ENCODE measurements around the gene NEK11.

DNA sequence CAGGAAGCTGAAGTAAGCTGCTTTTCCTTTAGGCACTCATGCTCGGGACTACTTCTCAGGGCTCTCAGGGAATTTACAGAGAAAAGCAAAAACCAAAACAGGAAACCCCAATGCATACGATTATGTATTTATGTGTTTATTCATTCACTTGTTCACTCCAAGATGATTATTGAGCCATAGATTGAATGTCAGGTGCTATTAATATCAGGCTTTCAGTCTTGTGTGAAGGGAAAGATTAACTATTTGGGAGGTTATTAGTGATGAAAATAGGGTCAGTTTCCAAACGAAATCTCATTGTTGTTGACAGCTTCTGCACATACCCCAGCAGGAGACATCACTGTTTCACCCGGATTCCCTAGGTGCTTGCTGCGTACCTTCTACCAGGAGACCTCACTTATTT, 135.8 kb downstream of the NEK11 start:
- TF ChIP-seq, protein P1, sequence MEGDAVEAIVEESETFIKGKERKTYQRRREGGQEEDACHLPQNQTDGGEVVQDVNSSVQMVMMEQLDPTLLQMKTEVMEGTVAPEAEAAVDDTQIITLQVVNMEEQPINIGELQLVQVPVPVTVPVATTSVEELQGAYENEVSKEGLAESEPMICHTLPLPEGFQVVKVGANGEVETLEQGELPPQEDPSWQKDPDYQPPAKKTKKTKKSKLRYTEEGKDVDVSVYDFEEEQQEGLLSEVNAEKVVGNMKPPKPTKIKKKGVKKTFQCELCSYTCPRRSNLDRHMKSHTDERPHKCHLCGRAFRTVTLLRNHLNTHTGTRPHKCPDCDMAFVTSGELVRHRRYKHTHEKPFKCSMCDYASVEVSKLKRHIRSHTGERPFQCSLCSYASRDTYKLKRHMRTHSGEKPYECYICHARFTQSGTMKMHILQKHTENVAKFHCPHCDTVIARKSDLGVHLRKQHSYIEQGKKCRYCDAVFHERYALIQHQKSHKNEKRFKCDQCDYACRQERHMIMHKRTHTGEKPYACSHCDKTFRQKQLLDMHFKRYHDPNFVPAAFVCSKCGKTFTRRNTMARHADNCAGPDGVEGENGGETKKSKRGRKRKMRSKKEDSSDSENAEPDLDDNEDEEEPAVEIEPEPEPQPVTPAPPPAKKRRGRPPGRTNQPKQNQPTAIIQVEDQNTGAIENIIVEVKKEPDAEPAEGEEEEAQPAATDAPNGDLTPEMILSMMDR (IDR thresholded peaks at IDR 0.05): no peak
- TF ChIP-seq POLR2A (IDR thresholded peaks at IDR 0.05): no peak
